ENCODE measurements around the gene KCNH2.

GRCh38 chr7:150942591-150943452 lies 35.3 kb downstream of the KCNH2 start:
- no peak for TF ChIP-seq LEF1 (IDR thresholded peaks at IDR 0.05; ENCODE audit: borderline replicate concordance)
- no peak for TF ChIP-seq FOXA1 (IDR thresholded peaks at IDR 0.05)

All from HEK293T (cell line).